OCI-M2 (cell line): ENCODE measurements around the gene NDUFA11.

Source experiments
- DNase-seq: peaks from one replicate; lab custom pipeline; 2025; ENCODE audit not compliant: unreplicated experiment; lab: John Stamatoyannopoulos, UW

Gene NDUFA11

GRCh38 chr19:5910638-5910907, 7.0 kb upstream of the NDUFA11 start:
- no peak for DNase-seq

DNA sequence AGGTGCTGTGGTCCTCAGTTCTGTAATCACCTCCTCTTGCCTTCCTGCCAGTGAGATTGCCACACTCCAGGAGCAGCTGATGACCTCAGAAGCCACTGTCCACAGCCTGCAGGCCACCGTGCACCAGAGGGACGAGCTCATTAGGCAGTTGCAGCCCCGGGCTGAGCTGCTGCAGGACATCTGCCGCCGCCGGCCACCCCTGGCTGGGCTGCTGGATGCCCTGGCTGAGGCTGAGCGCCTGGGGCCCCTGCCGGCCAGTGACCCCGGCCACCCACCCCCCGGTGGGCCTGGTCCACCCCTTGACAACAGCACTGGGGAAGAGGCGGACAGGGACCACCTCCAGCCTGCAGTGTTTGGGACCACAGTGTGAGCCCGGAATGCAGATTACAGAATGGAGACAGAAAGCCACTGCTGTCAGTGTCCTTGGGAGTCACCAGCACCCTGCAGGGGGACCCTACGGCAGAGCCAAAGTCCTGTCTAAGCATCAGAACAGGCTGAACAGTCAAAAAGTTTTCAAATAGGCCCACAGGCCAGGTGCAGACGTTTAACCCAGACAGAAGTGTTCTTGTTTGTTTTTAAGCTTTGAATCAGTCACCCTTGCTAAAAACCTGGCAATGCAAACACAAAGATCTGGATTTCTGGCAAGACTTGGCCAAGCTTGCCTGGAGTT, 5.3 kb upstream of the NDUFA11 start:
- no peak for DNase-seq

- DNase-seq, result no peak
Measured at GRCh38 chr19:5907241-5907640, 3.7 kb upstream of the NDUFA11 start.

DNA sequence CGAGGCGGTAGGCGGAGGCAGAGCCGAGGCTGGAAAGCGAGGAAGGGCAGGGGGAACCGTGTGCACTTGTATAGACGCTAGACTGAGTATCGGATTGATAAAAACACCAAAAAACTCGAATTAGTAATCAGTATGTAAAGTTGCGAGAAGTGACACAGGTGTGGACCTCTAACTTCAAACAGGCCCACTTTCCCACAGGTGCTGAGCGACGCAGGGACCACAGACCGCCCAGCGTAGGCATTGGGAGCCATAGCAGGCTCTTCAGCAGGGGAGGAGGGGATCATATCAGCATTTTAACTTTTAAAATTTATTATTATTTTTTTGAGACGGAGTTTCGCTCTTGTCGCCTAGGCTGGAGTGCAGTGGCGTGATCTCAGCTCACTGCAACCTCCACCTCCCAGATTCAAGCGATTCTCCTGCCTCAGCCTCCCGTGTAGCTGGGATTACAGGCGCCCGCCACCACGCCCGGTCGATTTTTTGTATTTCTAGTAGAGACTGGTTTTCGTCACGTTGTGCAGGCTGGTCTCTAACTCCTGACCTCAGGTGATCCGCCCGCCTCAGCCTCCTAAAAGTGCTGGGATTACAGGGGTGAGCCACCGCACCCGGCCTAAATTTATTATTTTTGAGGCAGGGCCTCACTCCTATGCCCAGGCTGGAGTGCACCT, 1.7 kb upstream of the NDUFA11 start:
- DNase-seq, result no peak

- peak; percentile 97 for DNase-seq
Measured at GRCh38 chr19:5904352-5905113, 943 bp upstream of the NDUFA11 start, which contains the start of gene VMAC. TSS of gene VMAC (plus strand) at chr19:5904872. CDS start at chr19:5904891, 19 bp downstream.

DNA sequence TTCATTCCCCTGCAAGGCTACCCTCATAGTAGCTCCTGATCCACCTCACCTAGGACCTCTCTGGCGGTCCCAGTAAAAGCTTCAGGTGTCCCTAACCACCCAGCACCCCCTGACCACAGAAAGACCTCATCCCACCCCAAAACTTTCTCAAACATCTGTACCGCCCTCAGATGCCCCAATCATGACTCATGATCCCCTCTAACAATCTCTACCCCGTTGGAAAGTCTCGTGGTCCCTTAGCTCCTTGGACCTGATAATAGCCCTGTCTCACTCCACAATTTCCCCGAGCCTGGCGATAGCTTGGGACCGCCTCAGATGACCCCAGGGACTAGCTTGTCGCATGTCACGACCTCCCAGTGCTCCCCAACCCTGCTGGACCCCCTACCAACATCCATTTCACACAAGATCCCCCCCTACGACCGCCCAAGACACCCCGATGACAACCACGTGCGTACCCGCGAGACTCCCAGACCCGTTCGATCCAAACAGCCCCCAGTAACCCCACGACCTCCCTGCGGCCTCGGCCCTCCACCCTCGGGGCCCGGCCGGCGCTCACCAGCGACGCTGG, 450 bp downstream of the NDUFA11 start:
- no peak for DNase-seq

DNA sequence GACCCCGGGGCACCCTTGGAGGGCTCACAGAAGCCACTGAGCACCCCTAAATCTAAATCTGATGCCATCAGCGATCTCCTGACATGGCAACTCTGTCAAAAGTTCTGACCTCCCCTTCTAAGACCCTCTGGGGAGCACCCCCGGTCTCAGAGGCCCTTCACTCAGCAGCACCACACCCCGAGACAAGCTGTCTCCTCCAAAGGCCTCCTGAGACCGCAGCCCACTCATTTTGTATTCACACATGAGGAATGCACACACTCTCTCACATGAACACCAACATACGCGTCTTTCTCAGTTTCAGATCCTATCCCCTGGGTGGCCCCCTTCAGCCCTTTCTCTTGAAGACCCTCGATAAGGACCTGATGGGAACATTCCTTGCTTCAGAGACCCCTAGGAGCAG, 2.6 kb downstream of the NDUFA11 start:
- no peak for DNase-seq

- DNase-seq, result no peak
Measured at GRCh38 chr19:5899728-5900526, 3.7 kb downstream of the NDUFA11 start.

GRCh38 chr19:5897189-5897969, 6.2 kb downstream of the NDUFA11 start:
- DNase-seq, result no peak

DNA sequence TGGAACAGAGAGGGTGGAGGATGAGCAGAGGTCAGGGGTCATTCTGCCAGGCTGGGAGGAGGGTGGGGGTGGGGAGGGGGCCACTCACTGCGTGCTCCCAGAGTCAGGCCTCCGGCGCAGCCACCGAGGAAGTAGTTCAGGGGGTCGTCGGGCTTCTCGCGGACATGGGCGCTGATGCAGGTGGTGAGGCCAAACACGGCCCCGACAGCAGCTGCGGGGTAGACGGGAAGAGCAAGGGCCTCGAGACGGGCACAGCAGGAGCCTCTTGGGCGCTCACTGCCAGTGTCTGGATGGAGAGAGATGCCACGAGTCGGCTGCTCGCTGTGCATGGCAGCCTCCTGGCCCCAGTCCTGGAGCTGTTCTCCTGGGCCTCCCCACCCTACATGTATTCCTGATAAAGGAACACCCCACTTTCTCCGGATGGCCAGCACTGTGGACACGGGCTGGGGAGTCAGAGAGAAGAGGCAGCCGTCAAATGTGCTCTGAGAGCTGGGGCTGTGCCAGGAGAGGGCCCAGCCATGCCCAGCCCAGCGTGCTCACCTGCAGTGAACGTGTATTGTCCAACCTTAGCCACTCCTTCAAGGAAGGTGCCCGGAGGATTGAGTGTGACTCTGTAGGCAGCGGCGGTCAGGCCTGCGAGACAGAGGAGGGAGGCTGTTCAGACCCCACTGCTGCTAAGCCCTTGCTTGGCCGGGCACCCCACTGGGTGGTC, 7.1 kb downstream of the NDUFA11 start:
- DNase-seq, result no peak

GRCh38 chr19:5895890-5896289, 7.7 kb downstream of the NDUFA11 start:
- no peak for DNase-seq

DNA sequence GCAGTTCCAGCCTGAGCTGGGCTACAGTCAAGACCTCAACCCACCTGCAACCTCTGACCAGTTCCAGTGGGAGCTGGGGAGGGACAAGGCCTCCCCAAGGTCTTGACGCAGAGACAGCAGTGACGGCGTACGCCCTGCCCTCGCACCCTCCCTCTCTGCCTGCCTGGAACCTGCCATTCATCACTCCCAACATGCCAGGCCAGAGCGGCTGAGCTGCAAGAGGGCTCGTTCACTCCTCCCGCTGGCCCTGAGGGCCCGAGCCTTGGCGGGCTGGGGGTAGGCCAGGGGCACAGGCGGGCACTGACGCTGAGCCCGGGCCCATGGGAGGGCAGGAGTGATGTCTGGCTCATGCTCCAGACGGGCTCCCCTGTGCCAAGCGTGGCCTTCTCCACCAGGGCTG, 8.2 kb downstream of the NDUFA11 start:
- no peak for DNase-seq

GRCh38 chr19:5894704-5895349, 8.8 kb downstream of the NDUFA11 start:
- DNase-seq, result no peak

- DNase-seq, result no peak
Measured at GRCh38 chr19:5893907-5894703, 9.5 kb downstream of the NDUFA11 start.

DNA sequence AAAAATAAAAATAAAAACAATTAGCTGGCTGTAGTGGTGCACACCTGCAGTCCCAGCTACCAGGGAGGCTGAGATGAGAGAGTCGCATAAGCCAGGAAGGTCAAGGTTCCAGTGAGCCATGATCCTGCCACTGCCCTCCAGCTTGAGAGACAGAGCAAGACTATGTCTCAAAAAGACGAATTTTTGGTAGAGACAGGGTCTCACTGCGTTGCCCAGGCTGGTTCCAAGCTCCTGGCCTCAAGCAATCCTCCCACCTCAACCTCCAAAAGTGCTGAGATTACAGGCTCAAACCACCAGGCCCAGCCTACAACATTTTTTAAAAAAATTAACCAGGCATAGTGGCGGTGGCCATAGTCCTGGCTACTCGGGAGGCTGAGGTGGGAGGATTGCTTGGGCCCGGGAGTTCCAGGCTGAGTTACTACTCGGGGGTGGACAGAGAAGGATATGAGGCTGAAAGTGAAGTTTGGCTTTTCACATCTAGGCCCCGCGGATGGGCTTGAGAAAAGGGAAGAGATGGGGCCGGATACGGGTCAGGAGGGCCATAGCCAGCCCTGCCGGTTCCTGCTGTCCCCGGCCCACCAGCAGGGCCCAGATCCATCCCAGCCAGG, 10.2 kb downstream of the NDUFA11 start:
- DNase-seq, result no peak

- DNase-seq, result no peak
Measured at GRCh38 chr19:5892772-5893275, 10.8 kb downstream of the NDUFA11 start.

GRCh38 chr19:5891938-5892771, 11.4 kb downstream of the NDUFA11 start:
- no peak for DNase-seq
